Measurements from ENCODE around the gene XG.

Gene XG

DNA sequence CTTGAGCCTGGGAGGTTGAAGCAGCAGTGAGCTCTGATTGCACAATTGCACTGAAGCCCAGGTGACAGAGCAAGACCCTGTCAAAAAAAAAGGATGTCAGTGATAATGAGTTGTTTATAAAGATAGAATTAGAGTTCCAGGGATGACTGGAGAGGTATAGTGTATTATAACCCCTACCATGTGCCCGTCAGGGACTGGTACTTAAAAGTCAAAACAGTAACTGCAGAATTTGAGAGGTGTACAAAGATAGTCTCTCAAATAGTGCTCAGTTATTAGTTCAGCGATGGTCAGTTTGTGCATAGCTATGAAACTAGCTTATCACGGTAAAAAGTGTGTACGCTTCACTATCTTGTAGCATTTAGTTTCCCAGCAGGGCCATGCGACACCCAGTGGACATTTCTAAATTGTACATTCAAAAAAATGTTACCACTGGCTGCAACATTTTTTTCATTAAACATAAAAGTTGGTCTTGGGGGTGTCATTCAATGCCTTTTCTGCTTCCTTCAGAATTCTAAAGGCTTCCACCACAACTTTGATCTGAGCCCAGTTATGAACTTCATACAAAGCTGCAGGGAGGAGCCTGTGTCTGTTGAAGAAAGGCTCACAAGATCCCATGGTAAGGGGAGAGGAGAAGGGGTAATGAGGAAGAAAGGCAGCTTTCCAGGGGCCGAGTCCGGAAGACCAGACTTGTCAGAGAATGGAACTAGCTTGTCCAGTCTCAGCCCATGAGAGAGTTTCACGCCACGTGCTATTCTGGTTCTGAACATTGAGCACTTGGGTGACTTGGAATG, 67.7 kb downstream of the XG start:
- DNase-seq (ENCODE audit: low read depth): no peak

DNA sequence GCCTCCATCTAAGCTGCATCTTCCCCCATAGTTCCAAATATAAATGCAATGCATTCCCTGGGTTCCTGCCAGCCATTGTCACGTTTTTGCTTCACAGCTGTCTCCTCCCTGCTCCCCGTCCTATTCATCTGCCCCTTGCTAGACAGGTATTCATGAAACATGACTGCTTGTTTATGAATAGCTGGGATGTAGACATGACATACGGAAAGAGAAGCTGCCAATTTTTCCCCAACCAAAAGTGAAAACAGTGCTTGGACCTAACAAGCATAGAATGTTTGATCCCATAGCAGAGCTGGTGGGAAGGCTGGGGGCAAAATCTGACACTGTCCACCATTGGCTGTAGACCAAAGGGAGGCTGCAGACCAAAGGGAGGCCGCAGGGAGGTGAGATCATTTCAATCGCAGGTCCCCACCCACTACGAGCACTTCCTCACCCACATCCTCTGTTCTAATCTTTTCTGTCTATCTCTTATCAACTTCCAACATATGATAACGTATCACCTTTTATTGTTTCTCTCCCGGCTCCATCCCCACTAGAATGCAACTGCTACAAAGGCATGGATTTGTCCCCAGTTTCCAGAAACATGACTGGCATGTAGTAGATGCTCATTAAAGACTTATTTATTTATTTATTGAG, 68.4 kb downstream of the XG start:
- no peak for DNase-seq (ENCODE audit: low read depth)

DNA sequence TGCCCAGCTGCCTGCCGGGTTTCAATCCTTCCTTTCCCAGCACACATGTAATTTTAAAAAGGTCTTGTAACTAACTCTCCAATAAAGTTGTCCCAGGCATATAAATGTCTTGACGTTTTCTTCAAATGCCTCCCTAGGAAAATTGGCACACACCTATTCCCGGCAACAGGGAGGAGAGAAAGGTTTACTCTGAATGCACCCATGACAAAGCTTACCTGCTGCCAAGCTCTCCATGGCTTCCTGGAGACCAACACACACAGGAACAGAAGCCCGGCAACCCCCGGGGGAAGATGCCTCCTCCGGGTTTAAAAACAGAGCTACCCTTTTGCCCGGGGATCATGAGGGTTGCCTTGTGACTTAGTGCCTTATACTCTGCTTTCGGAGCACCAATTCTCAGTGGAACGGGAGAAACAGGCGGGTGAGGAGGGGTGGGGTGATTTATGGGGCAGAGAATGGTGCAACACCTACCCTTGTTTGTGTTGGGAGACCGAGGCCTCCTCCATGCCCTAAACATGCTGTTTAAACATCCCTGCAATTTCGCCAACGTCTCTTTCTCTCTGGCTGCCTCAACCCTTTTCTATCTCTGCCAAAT, 72.1 kb downstream of the XG start:
- DNase-seq (ENCODE audit: low read depth): no peak

DNA sequence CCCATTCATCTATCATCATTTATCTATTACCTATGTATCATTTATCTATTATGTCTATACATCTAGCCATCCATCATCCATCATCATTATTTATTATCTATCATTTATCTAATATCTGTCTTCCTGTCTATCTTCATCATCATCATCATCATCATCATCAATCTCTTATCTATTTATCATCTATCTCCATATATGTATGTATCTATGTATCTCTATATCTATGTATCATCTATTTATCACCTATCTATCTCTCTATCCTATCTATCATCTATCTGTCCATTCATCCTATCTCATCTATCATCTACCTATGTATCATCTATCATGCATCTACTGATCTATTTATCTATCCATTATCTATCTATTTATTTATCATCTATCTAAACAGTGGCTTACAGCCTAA, 73.0 kb downstream of the XG start:
- DNase-seq (ENCODE audit: low read depth): no peak

DNA sequence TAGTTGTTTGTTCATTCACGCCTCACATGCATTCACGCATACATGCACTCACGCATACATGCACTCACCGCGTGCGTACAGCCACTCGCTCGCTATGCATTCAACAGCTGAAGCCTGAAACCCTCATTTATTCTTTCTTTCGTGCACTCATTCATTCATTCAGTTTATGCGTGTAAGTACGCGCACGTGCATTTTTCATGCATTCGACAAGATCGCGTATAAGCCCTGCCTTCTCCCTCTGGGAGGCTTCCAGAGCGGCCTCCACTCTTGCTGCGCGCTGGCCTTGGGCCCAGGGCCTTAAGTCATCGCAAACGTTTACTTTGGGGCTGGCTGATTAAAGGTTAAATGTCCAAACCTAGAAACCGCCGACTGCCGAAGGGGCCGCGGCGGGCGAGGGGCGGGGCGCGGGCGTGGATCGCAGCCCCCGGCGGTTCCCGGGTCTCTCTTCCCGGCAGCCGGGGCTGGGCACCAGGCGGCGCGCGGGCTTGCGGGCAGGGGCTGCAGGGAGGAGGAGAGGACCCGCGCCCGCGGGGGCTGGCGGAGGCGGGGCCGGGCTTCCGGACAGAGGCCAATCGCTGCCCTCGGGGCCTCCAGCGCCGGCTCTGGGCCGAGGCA, 76.6 kb downstream of the XG start, which contains the start of gene GYG2:
Gene GYG2 (plus strand): TSS at position 587 of the 615 bp plus-strand sequence. CDS start 1,259 bp downstream, outside the sequence.
- no peak for DNase-seq (ENCODE audit: low read depth)

DNA sequence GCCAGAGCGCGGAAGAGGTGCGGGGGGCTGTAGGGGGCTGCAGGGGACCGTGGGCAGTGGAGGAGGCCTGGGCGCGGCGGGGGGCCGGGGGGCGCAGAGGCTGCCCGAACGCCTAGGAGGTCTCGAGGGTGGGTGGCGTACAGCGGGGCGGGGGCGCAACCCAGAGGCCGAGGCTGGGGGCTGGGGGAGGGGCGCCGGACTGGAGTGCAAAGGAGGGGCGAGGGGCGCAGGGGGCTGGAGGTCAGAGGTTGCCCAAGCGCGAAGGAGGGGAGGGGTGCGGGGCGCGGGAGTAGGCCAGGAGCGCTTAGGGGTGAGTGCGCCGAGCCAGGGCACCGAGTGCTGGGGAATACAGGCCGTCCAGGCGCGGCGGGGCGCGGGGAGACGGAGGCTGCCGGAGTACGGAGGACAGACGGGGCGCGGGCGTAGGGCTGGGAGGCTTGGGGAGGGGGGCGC, 77.1 kb downstream of the XG start:
- no peak for DNase-seq (ENCODE audit: low read depth)

DNA sequence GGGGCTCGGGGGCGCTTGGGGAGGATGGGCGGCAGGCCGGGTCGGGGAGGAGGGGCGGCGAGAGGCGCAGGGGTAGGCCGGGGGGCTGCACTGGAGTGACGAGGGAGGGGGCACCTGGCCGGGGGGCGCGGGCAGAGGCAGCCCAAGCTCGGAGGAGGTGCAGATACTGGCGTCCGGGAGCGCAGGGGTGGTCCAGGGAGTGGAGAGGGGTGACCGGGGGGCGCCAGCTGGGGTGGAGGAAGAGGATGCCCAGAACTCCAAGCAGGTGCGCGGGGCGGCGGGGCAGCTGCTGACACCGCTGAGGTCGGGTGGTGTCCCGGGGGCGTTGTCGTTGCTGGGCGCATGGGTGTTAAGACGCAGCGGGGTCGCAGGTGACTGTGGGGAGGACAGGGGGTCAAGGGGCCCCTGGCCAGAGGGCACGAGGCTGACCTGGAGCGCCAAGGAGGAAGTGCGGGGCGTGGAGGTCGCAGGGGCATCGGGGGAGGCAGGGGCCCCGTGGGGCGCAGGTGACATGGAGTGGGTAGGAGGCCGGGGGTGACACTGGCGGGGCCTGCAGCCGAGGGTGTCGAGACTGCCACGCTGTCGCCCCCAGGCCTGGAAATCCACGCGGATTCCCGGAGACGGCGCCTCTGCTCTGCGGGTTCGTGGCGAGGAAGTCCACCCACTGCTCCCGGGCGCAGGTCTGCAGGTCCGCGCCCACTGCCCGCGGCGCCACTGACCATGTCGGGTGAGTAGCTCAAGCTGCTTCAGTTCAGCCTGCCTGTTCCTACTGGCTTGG, 77.8 kb downstream of the XG start:
- DNase-seq (ENCODE audit: low read depth): no peak

DNA sequence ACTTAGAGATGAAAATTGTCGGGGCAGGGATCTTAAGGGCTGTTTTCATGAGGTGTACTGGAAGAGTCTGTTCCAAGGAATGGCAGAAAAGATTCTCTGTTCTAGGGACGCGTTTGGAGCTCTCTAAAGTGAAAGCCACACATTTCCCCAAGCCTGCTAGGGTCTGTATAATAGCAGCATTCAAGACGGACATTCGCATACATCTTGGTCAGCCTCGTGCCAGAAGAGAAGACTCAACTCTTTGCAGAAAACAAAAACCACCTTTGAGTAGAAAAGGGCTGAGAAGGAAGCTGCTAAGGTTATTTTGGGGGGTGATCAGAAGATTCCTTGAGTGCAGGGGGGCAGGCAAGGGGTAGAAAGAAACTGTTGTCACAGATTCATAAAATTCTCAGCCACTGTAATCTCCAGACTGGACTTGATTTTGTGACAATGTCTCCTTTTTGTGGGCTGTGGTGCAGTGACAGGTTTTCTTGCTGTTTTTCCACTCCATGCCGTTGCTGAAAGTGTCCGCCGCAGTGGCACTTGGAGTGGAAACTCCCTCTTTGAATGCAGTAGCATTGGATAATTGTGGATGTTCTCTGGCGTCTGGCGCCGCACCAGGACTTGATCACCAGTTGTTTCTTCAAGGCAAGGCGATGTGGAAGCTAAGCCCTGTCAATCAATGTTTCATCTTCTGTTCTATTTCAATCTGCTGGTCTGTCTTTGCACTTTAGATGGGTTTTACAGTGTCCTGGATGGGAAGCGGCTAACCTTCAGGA, 79.8 kb downstream of the XG start:
- no peak for DNase-seq (ENCODE audit: low read depth)

DNA sequence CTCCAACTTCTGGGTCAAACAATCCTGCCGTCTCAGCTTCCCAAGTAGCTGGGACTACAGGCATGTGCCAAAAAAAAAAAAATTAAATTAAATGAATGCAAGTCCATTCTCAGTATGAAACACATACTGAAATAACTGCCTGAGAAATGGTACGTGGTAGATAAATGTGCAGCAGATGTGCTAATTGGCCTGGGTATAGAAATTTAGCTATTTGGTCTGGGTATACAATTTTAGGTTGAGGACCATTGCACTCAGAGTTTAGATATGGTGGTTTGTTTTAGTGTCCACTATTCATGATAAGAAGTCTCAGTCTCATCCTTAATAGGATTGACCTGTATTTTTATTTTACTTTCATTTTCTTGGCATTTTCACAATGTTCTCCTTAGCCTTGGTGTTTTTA, 86.1 kb downstream of the XG start:
- DNase-seq (ENCODE audit: low read depth): no peak

DNA sequence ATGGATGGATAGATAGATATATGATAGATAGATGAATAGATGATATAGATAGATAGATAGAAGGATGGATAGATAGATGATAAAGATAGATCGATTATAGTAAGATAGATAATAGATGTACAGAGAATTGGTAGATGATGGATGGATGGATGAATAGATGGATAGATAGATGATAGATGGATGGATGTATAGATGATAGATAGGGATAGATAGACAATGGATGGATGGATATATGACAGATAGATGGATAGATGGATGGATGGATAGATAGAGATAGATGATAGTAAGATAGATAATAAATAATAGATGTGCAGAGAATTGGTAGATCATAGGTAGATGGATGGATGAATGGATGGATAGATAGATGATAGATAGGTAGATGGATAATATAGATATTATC, 89.1 kb downstream of the XG start:
- no peak for DNase-seq (ENCODE audit: low read depth)

DNA sequence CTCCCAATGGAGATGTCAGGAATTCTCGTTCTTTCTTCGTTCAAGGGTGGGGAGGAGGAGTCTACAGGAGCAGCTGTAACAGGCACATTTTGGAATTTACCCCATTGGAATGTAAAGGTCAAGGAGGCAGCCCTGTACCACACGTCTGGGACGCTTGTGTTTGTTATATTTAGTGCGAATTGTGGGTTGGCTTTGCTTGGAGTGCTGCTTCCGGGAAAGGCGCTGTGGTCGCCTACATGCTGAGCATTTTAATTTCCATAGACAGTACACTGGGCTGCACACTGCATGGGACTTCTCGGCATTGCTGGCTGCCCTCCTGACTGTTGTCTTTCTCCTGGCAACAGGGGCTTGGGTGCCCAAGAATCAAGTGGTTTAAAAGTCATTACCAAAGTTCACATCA, 89.7 kb downstream of the XG start:
- no peak for DNase-seq (ENCODE audit: low read depth)

DNA sequence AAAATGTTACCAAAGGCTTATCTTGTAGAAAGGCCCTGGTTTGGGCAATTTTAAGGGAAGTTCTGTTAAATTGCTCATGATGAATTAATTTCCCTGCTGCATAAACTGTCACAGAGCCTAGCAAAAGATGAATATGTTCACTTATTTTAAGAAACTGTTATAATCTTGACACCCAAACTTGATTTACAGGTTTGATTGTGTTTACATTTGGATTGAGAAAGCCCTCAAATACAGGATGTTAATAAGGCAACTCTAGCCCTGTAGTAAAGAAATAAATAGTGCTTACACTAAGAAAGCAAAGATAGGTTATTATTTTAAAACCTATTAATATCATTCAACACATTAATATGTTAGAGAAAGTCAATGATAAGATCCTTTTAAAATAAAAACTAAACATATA, 95.2 kb downstream of the XG start:
- no peak for DNase-seq (ENCODE audit: low read depth)

DNA sequence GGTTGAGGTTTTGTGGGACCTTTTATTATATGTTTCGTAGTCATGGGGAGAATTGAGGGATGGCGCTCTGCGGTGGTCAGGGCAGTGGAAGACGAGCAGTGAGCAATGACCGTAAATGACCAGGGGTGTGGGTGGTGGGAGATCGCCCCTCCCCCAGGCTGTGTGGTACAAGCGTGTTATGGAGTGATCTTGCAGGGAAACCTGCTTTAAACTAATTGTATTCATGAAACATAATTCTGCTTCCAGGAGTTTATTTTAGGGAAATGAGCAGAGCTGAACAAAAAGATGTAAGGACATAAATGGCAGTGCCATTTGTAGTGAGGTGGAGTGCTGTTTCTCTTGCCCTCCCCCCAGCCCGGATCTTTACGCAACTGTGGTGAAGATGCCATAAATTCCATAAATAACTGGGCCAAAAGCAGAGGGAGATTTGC, 97.0 kb downstream of the XG start:
- no peak for DNase-seq (ENCODE audit: low read depth)

DNA sequence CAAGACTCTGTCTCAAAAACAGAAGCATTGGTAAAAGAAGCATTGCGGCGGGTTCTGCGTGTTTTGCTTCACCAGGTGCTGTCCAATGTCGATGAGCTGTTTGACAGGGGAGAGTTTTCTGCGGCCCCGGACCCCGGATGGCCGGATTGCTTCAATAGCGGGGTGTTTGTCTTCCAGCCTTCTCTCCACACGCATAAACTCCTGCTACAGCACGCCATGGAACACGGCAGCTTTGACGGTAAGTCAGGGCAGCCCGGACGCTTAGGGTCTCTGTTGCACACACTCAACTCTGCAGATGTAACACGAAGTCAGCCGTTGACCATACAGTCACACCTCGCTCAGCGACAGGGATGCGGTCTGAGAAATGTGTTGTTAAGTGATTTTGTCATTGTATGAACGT, 103.1 kb downstream of the XG start:
- no peak for DNase-seq (ENCODE audit: low read depth)

DNA sequence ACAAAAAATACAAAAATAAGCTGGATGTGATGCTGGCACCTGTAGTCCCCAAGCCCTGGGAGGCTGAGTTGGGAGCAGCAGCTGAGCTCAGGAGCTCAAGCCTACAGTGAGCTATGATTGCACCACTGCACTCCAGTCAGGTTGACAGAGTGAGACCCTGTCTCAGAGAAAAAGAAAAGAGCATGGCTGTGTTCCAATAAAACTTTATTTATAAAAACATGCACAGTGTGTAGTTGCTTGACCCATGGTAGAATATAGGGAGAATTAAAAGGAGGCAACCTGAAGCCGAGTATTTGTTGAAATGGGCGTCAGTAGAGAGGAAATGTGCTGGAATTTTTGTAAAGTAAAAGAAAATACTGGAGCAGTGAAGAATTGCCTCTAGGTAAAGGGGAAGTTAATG, 103.9 kb downstream of the XG start:
- DNase-seq (ENCODE audit: low read depth): no peak

DNA sequence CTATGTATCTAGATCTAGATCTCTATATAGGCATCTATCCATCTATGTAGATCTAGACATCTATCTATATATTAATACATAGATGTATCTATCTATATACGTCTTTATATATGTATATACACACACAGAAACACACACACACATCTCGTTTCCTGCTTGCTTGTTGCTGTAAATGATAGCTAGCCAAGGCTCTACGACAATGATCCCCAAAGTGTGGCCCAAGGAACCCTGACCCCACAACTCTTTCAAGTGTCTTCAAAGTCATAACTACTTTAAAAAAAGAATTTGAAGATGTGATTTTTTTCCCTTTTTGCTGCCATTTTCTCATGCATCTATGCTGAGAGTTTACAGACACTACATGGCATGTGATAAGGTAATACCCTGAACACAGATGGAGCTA, 105.7 kb downstream of the XG start:
- no peak for DNase-seq (ENCODE audit: low read depth)

DNA sequence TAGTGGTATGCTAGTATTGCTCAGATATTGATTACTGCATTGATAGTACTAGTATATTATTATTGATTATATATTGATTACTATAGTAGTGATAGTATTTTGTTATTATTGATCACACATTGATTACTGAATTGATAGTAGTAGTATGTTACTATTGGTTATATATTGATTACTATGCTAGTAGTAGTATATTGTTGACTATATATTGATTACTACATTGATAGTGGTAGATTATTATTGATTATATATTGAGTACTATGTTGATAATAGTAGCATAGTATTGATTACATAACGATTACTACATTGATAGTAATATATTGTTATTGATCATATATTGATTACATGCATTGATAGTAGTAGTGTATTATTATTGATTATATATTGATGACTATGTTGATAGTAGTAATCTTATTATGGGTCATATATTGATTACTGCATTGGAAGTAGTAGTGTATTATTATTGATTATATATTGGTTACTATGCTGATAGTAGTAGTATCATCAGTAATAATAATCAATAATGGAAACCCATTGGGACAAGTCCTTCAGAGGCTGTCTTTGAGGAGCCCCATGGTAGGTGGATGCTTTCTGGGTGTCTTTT, 107.5 kb downstream of the XG start:
- no peak for DNase-seq (ENCODE audit: low read depth)

DNA sequence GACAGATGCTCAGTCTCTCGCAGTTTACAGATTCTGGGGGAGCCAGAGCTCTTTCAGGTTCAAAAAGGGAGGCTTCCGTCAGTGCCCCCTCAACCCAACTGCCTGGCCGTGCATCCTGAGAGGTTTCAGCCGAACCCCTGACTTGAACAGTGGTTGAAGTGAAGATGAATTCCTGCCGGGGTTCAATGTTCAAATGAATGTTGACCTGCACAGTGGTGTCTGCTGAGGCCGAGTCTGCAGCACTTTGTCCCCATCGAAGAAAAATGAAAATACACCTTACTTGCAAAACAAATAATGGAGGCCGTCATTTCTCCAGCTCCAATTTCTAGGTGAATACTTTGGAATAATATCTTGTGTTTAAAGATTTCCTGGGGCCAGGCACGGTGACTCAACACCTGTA, 110.6 kb downstream of the XG start:
- no peak for DNase-seq (ENCODE audit: low read depth)

DNA sequence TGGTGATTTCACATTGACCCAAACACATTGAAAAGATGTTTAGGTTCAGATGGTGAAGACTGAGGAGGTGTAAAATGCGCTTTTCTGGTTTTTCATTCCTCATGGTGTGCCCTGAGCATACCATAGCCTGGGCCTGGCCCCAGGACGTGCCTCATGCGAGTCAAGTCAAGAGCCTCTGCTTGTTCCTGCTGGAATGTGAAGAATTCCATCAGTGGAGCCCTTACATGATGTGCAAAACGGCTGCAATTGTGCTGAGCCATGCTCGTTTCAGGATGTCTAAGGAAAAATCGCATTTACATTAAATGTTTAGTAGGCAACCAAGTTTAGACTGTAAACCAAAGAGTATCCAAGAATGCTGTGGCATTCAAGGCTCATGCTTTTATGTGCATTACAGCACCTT, 111.8 kb downstream of the XG start:
- no peak for DNase-seq (ENCODE audit: low read depth)

Measured in activated T-helper 1 cell treated with Interleukin-2 at 50 U/mL for 16 hours (primary cell).